Measurements from ENCODE around the gene ZBTB20.

GRCh38 chr3:114899186-114899931, 247.7 kb downstream of the ZBTB20 start:
- TF ChIP-seq POLR2A (IDR thresholded peaks at IDR 0.05) (no peak), CTCF (IDR thresholded peaks at IDR 0.05) (no peak)

All from thyroid gland (tissue), 4 donors.